Effector CD8-positive, alpha-beta T cell (primary cell): Measurements from ENCODE around the gene OR51S1.
"Not testable (repeated sequence)": the region's sequence is repeated elsewhere in the genome, so short reads cannot be mapped to it uniquely, and the experiment has no call there.

ENCODE experiments used
- DNase-seq: peaks from one replicate; lab custom pipeline; 2025; lab: John Stamatoyannopoulos, UW
- total RNA-seq, 4 experiments: gene quantifications; one replicate each; lab custom pipeline; 2026; lab: John Stamatoyannopoulos, UW

OR51S1 gene
- total RNA-seq, result 0 reads per million in 4 experiments

DNA sequence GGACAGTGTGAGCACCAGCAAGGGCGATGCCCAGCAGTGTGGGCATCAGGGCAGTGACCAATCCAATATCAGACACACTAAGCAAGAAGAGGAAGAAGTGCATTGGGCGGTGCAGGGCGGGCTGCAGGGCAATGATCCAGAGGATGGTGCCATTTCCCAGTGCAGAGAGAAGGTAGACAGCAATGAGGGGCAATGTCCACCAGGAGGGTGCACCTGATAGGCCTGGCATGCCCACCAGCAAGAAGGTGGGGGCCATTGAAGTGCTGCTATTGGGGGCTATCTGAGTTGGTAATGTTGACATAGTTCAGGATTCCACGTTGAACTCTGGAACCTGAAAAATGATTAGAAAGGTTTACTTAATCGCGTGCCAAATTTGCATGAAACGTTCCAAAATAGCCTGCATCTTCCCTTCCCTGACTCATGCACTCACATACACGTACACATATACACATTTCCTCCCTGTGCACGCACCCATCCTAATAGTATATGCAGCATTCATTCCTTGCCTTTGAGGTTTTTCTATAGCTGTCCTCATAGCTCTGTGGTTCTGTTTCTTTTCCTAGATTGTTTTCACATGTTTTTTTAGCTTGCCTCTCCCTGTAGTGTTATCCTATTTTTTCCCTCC, at the start of gene OR51S1:
TSS of gene OR51S1 (minus strand) at position 301 of the 625 bp plus-strand sequence. CDS start at position 301, 0 bp downstream.
- no peak for DNase-seq

GRCh38 chr11:4891996-4892640, 43.1 kb upstream of the OR51S1 start:
- DNase-seq, result no peak

GRCh38 chr11:4890279-4890678, 41.3 kb upstream of the OR51S1 start:
- no peak for DNase-seq

DNA sequence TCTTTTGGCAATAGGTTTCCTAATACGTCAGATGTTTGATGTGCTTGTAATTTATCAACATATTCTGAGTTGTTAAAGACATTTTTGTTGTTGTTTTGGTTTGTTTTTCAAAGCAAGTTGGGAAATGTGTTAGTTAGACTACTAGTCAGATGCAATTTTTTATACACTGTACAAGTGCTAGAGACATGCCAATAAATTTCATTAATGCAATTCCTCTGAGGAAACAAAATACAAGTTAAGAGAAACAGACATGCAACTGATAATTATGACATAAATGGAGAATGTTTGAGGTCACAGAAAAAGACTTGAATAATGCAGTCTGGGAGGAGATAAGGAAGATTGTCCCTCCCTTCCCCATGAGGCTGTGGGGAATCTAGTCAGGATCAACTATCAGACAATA, 38.6 kb upstream of the OR51S1 start:
- no peak for DNase-seq

- DNase-seq, result no peak
These were observed 37.2 kb upstream of the OR51S1 start for GRCh38 chr11:4886186-4886585.

DNA sequence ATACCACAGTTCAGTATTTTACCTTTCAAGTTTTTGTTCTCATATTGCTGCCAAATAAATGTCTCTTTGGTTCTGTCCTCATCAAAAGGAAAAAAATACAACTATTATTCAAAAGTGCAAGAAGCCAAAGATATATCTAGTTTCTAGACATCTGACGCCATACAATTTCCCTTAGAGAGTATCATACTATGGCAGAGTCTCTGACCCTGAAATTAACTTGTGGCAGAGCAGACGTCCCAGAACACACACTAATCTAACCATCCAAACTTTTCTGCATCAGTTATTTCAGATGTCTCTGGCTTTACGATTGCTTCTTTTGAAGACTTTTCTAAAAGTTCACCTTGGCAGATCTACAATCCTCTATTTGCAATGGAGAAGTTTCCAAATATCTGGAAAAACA, 35.4 kb upstream of the OR51S1 start:
- DNase-seq, result no peak

GRCh38 chr11:4882543-4882942, 33.5 kb upstream of the OR51S1 start:
- no peak for DNase-seq

GRCh38 chr11:4881860-4882500, 33.0 kb upstream of the OR51S1 start, which contains the start of gene OR51T1:
Gene OR51T1, plus strand, starts transcription at chr11:4881900. Its CDS starts 0 bp downstream, at chr11:4881900.
- no peak for DNase-seq

GRCh38 chr11:4881188-4881587, 32.2 kb upstream of the OR51S1 start:
- DNase-seq, result no peak

DNA sequence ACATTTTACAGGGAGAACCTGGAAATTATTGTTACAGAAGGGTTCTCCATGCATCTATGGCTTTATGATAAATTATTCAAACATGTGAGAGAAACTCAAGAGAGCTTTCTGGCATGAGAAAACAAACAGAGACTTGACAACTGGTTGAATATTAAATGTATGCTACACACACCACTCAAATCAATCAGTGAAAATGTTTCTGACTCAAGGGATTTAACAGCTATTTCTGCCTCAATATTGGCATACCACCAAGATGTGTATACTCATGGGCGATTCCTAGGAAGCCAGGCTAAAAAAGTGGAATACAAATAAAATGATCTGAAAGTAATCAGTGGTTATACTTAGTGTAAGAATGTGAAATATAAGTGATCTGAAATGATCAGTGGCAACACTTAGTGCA, 16.8 kb upstream of the OR51S1 start:
- DNase-seq, result no peak

GRCh38 chr11:4863876-4864275, 14.9 kb upstream of the OR51S1 start:
- DNase-seq, result no peak

DNA sequence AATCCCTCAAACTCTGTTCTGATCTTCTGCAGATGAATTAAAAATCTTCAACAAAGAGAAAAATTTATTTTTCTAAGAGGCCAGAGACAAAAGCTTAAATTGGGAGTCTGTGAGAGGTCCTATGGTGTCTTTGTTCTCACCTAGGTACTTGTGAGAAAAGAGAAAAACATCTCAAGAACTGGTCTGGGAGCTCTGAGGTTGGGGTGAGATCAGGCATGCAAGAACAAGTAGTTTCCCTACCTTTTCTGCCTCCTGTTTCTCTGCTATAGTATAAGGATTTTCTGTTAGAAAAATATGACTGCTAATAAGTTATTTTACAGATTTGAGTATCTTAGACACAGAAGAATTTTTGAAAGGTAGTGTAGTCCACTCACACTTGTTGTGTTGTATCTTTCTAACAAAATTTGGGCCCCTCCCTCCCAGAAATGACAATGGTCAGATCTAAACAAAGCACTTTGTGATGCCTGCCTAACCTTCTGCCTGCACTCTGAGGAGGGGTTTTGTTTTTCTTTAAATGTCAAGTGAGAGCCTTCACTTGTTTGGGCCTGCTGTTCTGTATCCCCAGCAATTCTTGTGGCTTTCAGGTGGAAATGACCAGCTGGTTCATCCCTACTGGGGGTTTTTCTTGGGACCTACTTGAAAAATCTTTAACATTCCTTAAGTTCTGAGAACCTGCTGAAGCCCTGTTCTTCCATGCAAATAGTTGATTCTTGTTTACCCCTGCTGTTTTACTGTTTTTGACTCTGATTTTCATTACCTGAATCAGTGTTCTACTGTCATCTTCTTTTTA, 13.6 kb upstream of the OR51S1 start:
- no peak for DNase-seq

DNA sequence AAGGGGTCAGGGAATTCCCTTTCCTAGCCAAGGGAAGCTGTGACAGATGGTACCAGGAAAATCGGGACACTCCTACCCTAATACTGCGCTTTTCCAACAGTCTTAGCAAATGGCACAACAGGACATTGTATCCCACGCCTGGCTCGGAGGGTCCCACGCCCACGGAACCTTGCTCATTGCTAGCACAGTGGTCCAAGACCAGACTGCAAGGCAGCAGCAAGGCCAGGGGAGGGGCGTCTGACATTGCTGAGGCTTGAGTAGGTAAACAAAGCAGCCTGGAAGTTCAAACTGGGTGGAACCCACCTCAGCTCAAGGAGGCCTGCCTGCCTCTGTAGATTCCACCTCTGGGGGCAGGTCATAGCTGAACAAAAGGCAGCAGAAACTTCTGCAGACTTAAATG, 5.3 kb upstream of the OR51S1 start:
- not testable (repeated sequence) for DNase-seq

DNA sequence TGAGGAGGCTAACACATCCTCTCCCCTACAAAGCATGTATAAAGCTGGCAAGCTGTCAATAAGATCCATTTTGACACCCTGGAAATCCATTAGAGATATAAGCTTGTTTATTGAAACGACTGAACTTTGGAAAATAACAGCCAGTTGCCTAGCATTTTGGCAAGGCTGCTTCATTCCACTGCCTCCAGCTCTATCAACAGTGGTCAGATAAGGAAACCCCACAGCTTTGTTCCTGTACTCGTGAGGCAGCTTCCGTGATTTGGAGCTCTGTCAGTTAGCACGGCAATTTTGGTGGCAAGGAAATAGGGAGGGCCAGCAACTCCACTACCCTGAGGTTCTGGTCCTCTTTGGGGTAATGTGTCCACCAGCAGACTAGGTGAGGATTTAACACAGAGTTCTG, 2.0 kb upstream of the OR51S1 start:
- no peak for DNase-seq

DNA sequence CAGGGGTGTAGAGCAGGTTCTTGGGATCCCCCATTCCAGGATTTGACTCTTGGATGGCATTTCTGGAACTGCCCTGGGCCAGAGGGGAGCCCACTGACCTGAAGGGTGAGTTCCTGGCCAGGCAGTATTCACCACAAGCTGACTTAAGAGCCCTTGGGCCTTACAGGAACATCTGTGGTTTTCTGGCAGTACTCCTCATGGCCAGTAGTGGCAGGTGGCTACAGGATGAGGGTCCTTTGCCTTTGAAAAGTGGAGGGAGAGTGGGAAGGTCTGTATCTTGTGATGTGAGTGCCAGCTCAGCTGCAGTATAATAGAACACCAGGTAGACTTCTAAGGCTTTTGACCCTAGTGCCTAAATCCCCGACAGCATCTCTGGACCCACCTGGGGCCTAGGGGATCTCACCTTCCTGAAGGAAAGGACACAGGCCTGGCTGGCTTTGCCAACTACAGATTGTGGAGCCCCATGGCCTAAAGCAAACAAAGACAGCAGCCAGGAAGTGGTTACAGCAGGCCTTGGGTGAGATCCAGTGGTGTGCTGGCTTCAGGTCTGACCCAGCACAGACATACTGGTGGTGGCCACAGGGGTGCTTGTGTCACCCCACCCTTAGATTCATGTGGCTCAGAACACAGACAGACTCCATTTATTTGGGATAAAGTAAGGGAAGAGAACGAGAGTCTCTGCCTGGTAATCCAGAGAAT, 9.0 kb downstream of the OR51S1 start:
- DNase-seq, result no peak

GRCh38 chr11:4830909-4831308, 18.1 kb downstream of the OR51S1 start:
- DNase-seq, result no peak

DNA sequence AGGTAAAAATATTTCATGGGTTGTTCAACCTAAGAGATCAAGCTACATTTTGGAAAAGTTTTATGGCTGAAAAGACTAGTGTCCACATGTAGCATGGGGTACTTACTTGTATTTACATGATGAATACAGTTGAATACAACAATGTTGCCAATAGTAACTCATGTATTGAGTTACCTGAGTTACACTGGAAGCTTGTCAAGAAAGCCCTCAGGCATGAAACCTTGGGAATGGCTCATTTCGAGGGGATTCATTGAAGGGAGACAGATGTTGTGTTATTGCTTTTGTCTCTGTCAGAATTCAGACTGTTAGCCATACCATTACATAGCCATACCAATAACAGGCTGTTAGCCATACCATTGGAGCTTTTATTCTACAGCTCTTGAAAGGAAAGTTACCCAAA, 18.7 kb downstream of the OR51S1 start:
- no peak for DNase-seq

DNA sequence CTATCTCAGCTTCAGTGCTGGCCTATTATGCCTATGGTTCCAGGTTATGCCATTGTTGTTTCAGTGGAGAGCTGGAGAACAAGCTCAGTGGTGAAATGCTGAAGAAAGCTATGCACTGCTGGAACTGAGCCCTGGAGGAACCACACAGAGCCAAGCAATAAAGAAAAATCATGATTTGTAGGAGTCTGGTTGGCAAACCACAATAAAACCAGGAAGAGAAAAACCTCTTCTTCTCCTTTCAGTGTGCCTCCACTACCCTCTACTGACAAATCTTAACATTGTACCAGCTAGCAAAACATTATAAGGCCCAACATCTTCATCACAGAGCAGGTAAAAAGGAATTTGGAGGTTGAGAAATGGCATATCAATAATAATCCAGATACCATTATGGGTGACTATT, 22.6 kb downstream of the OR51S1 start:
- DNase-seq, result no peak

DNA sequence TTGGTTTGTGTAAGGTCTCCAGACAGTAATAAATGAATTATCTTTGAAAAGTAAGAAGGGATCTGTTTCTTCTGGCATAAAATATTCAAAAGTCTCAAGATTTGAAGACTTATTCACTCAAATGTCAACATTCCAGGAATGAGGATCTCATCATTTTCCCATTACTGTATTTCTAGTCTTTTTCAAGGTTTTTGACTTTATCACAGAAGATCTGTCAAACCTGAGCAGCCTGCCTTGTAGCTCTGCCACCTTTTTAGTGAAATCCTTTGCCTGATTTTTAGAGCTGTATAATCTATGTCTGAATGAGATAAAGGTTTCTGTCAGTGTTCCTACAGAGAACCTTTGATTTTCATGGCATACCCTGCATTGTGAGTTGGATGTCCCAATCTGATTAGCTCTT, 23.9 kb downstream of the OR51S1 start:
- no peak for DNase-seq

DNA sequence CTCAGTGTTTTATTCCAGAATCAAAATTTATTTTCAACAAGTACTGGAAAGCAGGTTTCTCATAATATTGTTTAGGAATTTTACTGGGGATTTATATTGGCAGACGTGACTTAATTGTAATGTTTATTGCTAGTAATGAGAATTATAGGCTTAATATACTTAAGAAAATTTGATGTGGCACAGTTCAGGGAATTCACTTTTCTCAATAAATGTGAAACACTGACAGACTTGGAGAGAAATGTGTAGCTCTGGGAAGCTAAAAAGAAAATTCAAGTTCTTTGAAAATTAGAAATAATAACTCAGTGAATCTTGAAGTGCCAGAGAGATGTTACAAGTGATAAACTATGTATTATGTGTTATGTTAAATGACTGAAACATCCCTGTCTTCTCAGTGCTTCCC, 28.0 kb downstream of the OR51S1 start, which contains the start of gene OR51F2:
TSS of gene OR51F2 (plus strand) at position 301 of the 400 bp plus-strand sequence. CDS start 101 bp downstream, outside the sequence.
- DNase-seq, result no peak

GRCh38 chr11:4809246-4809645, 39.8 kb downstream of the OR51S1 start:
- DNase-seq, result no peak

- no peak for DNase-seq
These were observed 40.5 kb downstream of the OR51S1 start for GRCh38 chr11:4808476-4808875.
